Bronchial epithelial cell (primary cell): ENCODE data around the gene RASL10B. TPM values are rescaled to one million over a fixed set of nuclear protein-coding genes. Genes with fewer than 3 reads are reported as not detected.
A peak's percentile ranks its signal among the peaks of the same experiment; 100 is the strongest.

Source experiments
- DNase-seq: peaks from one replicate; pipeline ENCODE4 v3.0.0-alpha.2; 2010; ENCODE audit warnings: low read depth
- FAIRE-seq: peaks from 2 replicates; lab custom pipeline; 2011; peaks lifted over from hg19 to GRCh38; lab: Jason Lieb, UNC
- H3K27me3 ChIP-seq: 2 replicates; pipeline ENCODE4 v1.5.1; 2011; ENCODE audit warnings: low read length; ENCODE audit not compliant: control insufficient read depth, insufficient read depth
- H3K36me3 ChIP-seq: 2 replicates; pipeline ENCODE4 v1.5.1; 2011; ENCODE audit warnings: low read length; ENCODE audit not compliant: control insufficient read depth, insufficient read depth
- H3K4me3 ChIP-seq: 2 replicates; pipeline ENCODE4 v1.5.1; 2011; ENCODE audit warnings: mild to moderate bottlenecking, low read depth, low read length, control low read depth
- CTCF ChIP-seq: IDR thresholded peaks from 2 replicates; pipeline ENCODE4 v1.5.1; 2011; ENCODE audit warnings: mild to moderate bottlenecking, moderate library complexity, low read length, control low read depth, inconsistent platforms; ENCODE audit not compliant: insufficient read depth, severe bottlenecking
- total RNA-seq: library from RNA; depleted of rRNA; stranded (reverse); fragments of >200 nt; gene quantifications from 2 replicates; pipeline ENCODE4 v1.2.1, GENCODE V29; 2014

Gene RASL10B
- total RNA-seq, 1 donor from 2014 or later: 0.53 TPM

GRCh38 chr17:35786941-35787432 is 55.5 kb downstream of the RASL10B start:
- peaks cover 5% of the 10 kb centered on the region for H3K36me3 ChIP-seq
- no peak overlapping the region for H3K4me3 ChIP-seq
- H3K27me3 ChIP-seq: no peaks in the 10 kb centered on the region
- TF ChIP-seq CTCF: no peak
- DNase-seq: no peak
- no peak for FAIRE-seq

- Histone ChIP-seq H3K4me3 (no peak overlapping the region), H3K36me3 (peaks cover 5% of the 10 kb centered on the region), H3K27me3 (no peaks in the 10 kb centered on the region)
- no peak for FAIRE-seq
- TF ChIP-seq CTCF: no peak
- peak; percentile 98 for DNase-seq
Observed at GRCh38 chr17:35788477-35789368, 57.3 kb downstream of the RASL10B start.

GRCh38 chr17:35790841-35791240 is 59.4 kb downstream of the RASL10B start:
- TF ChIP-seq CTCF: no peak
- FAIRE-seq: no peak
- no peaks in the 10 kb centered on the region for H3K36me3 ChIP-seq
- H3K27me3 ChIP-seq: no peaks in the 10 kb centered on the region
- no peak overlapping the region for H3K4me3 ChIP-seq
- DNase-seq: peak; percentile 74

- DNase-seq: no peak
- TF ChIP-seq CTCF: no peak
- no peaks in the 10 kb centered on the region for H3K36me3 ChIP-seq
- no peak overlapping the region for H3K4me3 ChIP-seq
- no peaks in the 10 kb centered on the region for H3K27me3 ChIP-seq
- no peak for FAIRE-seq
Observed at GRCh38 chr17:35791681-35792350, 60.4 kb downstream of the RASL10B start.

Other genes starting within 250 kb of the RASL10B start
- gene SLFN12L, start 194.0 kb upstream of the RASL10B start, total RNA-seq: under 0.01 and 0.13 TPM in 2 replicates
- gene SLFN14, start 170.8 kb upstream of the RASL10B start, total RNA-seq: not detected in 2 replicates
- 1.8 and 2.9 TPM in 2 replicates for gene PEX12, start 153.1 kb upstream of the RASL10B start, total RNA-seq
- gene AP2B1, start 144.3 kb upstream of the RASL10B start, total RNA-seq: 38.3 and 50.8 TPM in 2 replicates
- gene GAS2L2, start 21.6 kb downstream of the RASL10B start, total RNA-seq: under 0.01 TPM in 1 of 2 replicates, not detected in the other
- not detected in 2 replicates for gene C17orf50, start 29.2 kb downstream of the RASL10B start, total RNA-seq
- gene MMP28, start 64.0 kb downstream of the RASL10B start, total RNA-seq: 18.7 and 42.6 TPM in 2 replicates
- gene TAF15, start 77.8 kb downstream of the RASL10B start, total RNA-seq: 69.5 and 84.1 TPM in 2 replicates
- not detected in 2 replicates for gene HEATR9, start 137.3 kb downstream of the RASL10B start, total RNA-seq
- gene CCL5, start 148.7 kb downstream of the RASL10B start, total RNA-seq: 0.26 TPM in 1 of 2 replicates, not detected in the other
- gene RDM1, start 199.1 kb downstream of the RASL10B start, total RNA-seq: 0.13 TPM in 1 of 2 replicates, not detected in the other
- gene LYZL6, start 212.1 kb downstream of the RASL10B start, total RNA-seq: not detected in 2 replicates
- gene CCL16, start 249.9 kb downstream of the RASL10B start, total RNA-seq: not detected in 2 replicates